Panc1 (cell line): ENCODE measurements around the gene ELOA. TPM values are rescaled to one million over a fixed set of nuclear protein-coding genes. Genes with fewer than 3 reads are reported as not detected.

Source experiments
- ATAC-seq: fragments of 200-7000 bp; cut with Tn5 transposase; 2 replicates; pipeline ENCODE4 v1.9.1; 2020; ENCODE audit warnings: mild to moderate bottlenecking, moderate library complexity
- BruUV-seq: library from RNA; stranded (reverse); fragments of 400-500 nt; replicated peaks from 2 replicates; lab custom pipeline; 2021; lab: Mats Ljungman, UMichigan
- CTCF ChIA-PET: fragments of 300-600 bp; sonication (Branson Sonifier 250); formaldehyde crosslinking; loops from one replicate; lab custom pipeline; 2022; ENCODE audit warnings: antibody characterized with exemption; lab: Charles Lee
- POLR2A ChIA-PET: fragments of 300-600 bp; sonication (Branson Sonifier 250); formaldehyde crosslinking; loops from one replicate; lab custom pipeline; 2022; ENCODE audit warnings: antibody characterized with exemption; lab: Charles Lee
- DNase-seq: peaks from one replicate; pipeline ENCODE4 v3.0.0-alpha.2; 2010; ENCODE audit warnings: low read depth, low spot score
- H3K27ac ChIP-seq: 2 replicates; pipeline ENCODE4 v1.5.1; 2011; ENCODE audit warnings: mild to moderate bottlenecking, low read length, inconsistent platforms
- H3K27me3 ChIP-seq: fragments of 200-500 bp; sonication (Bioruptor generic); 2 replicates; pipeline ENCODE4 v1.6.0; 2014; ENCODE audit warnings: low read length, inconsistent platforms; ENCODE audit not compliant: control insufficient read depth, insufficient read depth
- H3K36me3 ChIP-seq: fragments of 200-500 bp; sonication (Bioruptor generic); 2 replicates; pipeline ENCODE4 v1.5.1; 2014; ENCODE audit warnings: inconsistent platforms, mild to moderate bottlenecking, low read length, moderate library complexity; ENCODE audit not compliant: control insufficient read depth, insufficient read depth
- H3K4me1 ChIP-seq: 2 replicates; pipeline ENCODE4 v1.5.1; 2011; ENCODE audit warnings: inconsistent platforms, mild to moderate bottlenecking, low read length, moderate library complexity; ENCODE audit not compliant: control insufficient read depth, insufficient read depth
- H3K4me3 ChIP-seq, 2 experiments: 2 replicates each; pipeline ENCODE4 v1.5.1; 2011 to 2012; ENCODE audit warnings: low read depth in 2 of 2, low read length in 2 of 2, mild to moderate bottlenecking in 2 of 2, inconsistent platforms in 1 of 2, moderate library complexity in 1 of 2
- H3K9me3 ChIP-seq: fragments of 200-500 bp; sonication (Bioruptor generic); 2 replicates; pipeline ENCODE4 v1.5.1; 2014; ENCODE audit warnings: low read depth, mild to moderate bottlenecking, inconsistent platforms, low read length, moderate library complexity; ENCODE audit not compliant: control insufficient read depth, insufficient read depth
- POLR2AphosphoS5 ChIP-seq: IDR thresholded peaks from 2 replicates; pipeline ENCODE4 v1.6.1; 2012; ENCODE audit warnings: mild to moderate bottlenecking, low read depth, low read length, moderate library complexity
- SIN3A ChIP-seq: IDR thresholded peaks from 2 replicates; pipeline ENCODE4 v1.6.1; 2012; ENCODE audit warnings: low read depth, mild to moderate bottlenecking, low read length, moderate library complexity, borderline replicate concordance; ENCODE audit not compliant: insufficient read depth
- TCF7L2 ChIP-seq: IDR thresholded peaks from 2 replicates; pipeline ENCODE4 v1.6.1; 2011; ENCODE audit warnings: mild to moderate bottlenecking, low read depth, low read length, inconsistent platforms
- in situ Hi-C: cut with HindIII; loops from 2 replicates; pipeline ENCODE4 v1.10.0; 2016; ENCODE audit warnings: low sequenced_read_pairs, low pct_unique_long_range_greater_than_20kb
- intact Hi-C: fragments of 100-400 bp; cut with micrococcal nuclease; formaldehyde crosslinking; loops from one replicate; pipeline ENCODE4 v1.10.0; 2022; ENCODE audit not compliant: unreplicated experiment
- total RNA-seq: library from RNA; stranded (reverse); gene quantifications from one replicate; pipeline ENCODE4 v1.2.1, GENCODE V29; 2021; ENCODE audit not compliant: unreplicated experiment
- TF ChIP-seq, protein P1 (sequence below): fragments of 450-650 bp; IDR thresholded peaks from 2 replicates; pipeline ENCODE4 v1.5.1; 2017; ENCODE audit warnings: mild to moderate bottlenecking
- TF ChIP-seq, protein P2 (sequence below), 2 experiments: IDR thresholded peaks; 2 replicates each; pipeline ENCODE4 v1.6.1; 2011 to 2012; ENCODE audit warnings: low read depth in 2 of 2, control low read depth in 1 of 2, low read length in 1 of 2, mild to moderate bottlenecking in 1 of 2, moderate library complexity in 1 of 2; ENCODE audit not compliant: insufficient read depth in 1 of 2

ELOA gene
- total RNA-seq, 1 experiment from 2014 or later = 58.5 TPM

DNA sequence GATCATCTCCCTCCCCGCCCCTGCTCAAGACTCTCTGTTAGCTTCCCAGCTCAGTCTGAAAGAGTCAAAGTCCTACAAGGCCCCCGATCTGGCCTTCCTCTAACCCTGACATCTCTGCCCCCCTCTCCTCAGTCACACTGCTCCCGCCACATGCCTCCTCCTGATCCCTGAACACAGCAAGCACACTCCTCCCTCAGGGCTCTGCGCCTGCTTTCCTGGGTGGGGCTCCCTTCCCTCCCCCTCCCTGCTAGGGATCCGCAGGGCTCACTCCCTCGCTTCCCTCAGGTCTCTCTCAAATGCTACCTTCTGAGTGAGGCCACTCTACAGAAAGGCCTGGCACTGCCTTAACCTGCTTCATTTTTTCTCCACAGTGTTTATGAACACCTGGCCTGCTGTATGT is 63.0 kb downstream of the ELOA start:
- H3K27me3 ChIP-seq = no peaks in the 10 kb centered on the region
- no peaks in the 10 kb centered on the region for H3K36me3 ChIP-seq
- ChIA-PET CTCF (interaction anchor here (0.5 kb wide), 1 partner anchor 48 kb away, joined by 3 read pairs; no protein-coding TSS in a partner anchor), POLR2A (interaction anchor here (0.6 to 0.8 kb wide), 2 partner anchors 10 to 19 kb away, joined by 3 to 4 read pairs; partner anchors contain the start of gene HMGCL)
- no peak overlapping the region for H3K27ac ChIP-seq
- intact Hi-C loops (no loop called here), in situ Hi-C loops (no loop called here)
- no peaks in the 10 kb centered on the region for H3K9me3 ChIP-seq
- BruUV-seq = no TSS peak
- TF ChIP-seq TCF7L2 (no peak), POLR2AphosphoS5 (no peak), SIN3A (no peak)
- TF ChIP-seq, protein P1, sequence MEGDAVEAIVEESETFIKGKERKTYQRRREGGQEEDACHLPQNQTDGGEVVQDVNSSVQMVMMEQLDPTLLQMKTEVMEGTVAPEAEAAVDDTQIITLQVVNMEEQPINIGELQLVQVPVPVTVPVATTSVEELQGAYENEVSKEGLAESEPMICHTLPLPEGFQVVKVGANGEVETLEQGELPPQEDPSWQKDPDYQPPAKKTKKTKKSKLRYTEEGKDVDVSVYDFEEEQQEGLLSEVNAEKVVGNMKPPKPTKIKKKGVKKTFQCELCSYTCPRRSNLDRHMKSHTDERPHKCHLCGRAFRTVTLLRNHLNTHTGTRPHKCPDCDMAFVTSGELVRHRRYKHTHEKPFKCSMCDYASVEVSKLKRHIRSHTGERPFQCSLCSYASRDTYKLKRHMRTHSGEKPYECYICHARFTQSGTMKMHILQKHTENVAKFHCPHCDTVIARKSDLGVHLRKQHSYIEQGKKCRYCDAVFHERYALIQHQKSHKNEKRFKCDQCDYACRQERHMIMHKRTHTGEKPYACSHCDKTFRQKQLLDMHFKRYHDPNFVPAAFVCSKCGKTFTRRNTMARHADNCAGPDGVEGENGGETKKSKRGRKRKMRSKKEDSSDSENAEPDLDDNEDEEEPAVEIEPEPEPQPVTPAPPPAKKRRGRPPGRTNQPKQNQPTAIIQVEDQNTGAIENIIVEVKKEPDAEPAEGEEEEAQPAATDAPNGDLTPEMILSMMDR = no peak
- TF ChIP-seq, protein P2, sequence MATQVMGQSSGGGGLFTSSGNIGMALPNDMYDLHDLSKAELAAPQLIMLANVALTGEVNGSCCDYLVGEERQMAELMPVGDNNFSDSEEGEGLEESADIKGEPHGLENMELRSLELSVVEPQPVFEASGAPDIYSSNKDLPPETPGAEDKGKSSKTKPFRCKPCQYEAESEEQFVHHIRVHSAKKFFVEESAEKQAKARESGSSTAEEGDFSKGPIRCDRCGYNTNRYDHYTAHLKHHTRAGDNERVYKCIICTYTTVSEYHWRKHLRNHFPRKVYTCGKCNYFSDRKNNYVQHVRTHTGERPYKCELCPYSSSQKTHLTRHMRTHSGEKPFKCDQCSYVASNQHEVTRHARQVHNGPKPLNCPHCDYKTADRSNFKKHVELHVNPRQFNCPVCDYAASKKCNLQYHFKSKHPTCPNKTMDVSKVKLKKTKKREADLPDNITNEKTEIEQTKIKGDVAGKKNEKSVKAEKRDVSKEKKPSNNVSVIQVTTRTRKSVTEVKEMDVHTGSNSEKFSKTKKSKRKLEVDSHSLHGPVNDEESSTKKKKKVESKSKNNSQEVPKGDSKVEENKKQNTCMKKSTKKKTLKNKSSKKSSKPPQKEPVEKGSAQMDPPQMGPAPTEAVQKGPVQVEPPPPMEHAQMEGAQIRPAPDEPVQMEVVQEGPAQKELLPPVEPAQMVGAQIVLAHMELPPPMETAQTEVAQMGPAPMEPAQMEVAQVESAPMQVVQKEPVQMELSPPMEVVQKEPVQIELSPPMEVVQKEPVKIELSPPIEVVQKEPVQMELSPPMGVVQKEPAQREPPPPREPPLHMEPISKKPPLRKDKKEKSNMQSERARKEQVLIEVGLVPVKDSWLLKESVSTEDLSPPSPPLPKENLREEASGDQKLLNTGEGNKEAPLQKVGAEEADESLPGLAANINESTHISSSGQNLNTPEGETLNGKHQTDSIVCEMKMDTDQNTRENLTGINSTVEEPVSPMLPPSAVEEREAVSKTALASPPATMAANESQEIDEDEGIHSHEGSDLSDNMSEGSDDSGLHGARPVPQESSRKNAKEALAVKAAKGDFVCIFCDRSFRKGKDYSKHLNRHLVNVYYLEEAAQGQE (IDR thresholded peaks at IDR 0.05; ENCODE audit: insufficient read depth in 1 of 2, low read depth in 2 of 2, low read length in 1 of 2) = no peak
- ATAC-seq (no peak), DNase-seq (no peak)
- peaks cover 8% of the 10 kb centered on the region for H3K4me1 ChIP-seq
- no peak overlapping the region for H3K4me3 ChIP-seq

DNA sequence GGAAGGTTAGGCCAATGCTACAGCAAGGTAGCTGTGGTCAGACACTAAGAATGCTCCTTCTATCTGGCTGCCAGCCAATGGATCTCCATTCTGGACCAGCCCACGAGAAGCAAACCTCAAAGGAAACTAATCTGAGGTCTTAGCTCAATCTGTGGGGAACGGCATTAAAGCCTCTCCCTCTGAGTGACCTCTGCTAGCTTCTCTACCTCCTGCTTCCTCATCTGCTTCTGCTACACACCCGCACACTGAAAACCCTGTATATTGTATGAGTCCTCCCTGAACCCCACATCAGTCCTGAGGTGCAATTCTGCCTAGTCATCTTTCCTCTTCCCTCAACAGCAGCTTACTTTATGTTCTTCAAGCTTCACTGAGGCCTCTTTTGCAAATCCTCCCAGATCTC is 64.2 kb downstream of the ELOA start:
- no peaks in the 10 kb centered on the region for H3K27me3 ChIP-seq
- ChIA-PET POLR2A (interaction anchor here (0.6 to 0.7 kb wide), 2 partner anchors 37 to 873 kb away, joined by 4 to 5 read pairs; no protein-coding TSS in a partner anchor), CTCF (no interaction called here)
- intact Hi-C loops (no loop called here), in situ Hi-C loops (no loop called here)
- H3K4me1 ChIP-seq = no peaks in the 10 kb centered on the region
- H3K9me3 ChIP-seq = no peaks in the 10 kb centered on the region
- no peaks in the 10 kb centered on the region for H3K36me3 ChIP-seq
- H3K27ac ChIP-seq = no peak overlapping the region
- no peak for DNase-seq
- BruUV-seq = no TSS peak
- no peak overlapping the region for H3K4me3 ChIP-seq
- no peak for ATAC-seq
- TF ChIP-seq, protein P1 = no peak
